D721Med (cell line): Measurements from ENCODE around the gene REG1B.
A peak's percentile ranks its signal among the peaks of the same experiment; 100 is the strongest.

Experiments
- DNase-seq: peaks from one replicate; pipeline ENCODE4 v3.0.0; 2011; ENCODE audit warnings: low spot score; ENCODE audit not compliant: insufficient read length
- FAIRE-seq: peaks from 2 replicates; lab custom pipeline; 2011; peaks lifted over from hg19 to GRCh38; lab: Jason Lieb, UNC
- TF ChIP-seq, protein P1 (sequence below): IDR thresholded peaks from 2 replicates; pipeline ENCODE4 v1.5.1; 2012; ENCODE audit warnings: mild to moderate bottlenecking, control low read depth; ENCODE audit not compliant: insufficient read depth; ENCODE audit errors: missing control alignments

Gene REG1B

DNA sequence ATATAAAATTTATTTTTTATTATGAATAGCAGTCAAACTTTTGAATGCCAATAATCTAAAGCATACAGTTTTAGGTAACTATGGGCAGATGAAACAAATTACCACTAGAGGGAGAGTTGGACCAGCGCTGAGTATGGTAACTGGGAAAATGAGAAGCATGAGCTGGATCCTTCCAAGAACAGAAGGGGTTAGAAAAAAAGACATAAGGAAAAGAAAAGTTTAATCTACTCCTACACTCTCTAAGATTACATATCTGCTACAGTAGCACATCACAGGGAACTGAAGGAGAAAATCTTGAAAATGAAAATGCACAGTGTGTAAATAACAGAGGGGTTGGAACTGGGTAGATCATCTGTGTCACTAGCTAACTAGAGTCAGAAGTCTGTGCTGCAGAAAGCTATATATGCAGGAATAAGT is 46.8 kb downstream of the REG1B start:
- TF ChIP-seq, protein P1, sequence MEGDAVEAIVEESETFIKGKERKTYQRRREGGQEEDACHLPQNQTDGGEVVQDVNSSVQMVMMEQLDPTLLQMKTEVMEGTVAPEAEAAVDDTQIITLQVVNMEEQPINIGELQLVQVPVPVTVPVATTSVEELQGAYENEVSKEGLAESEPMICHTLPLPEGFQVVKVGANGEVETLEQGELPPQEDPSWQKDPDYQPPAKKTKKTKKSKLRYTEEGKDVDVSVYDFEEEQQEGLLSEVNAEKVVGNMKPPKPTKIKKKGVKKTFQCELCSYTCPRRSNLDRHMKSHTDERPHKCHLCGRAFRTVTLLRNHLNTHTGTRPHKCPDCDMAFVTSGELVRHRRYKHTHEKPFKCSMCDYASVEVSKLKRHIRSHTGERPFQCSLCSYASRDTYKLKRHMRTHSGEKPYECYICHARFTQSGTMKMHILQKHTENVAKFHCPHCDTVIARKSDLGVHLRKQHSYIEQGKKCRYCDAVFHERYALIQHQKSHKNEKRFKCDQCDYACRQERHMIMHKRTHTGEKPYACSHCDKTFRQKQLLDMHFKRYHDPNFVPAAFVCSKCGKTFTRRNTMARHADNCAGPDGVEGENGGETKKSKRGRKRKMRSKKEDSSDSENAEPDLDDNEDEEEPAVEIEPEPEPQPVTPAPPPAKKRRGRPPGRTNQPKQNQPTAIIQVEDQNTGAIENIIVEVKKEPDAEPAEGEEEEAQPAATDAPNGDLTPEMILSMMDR, result peak; percentile 69
- DNase-seq (peak; percentile 18), FAIRE-seq (peak; percentile 93)

DNA sequence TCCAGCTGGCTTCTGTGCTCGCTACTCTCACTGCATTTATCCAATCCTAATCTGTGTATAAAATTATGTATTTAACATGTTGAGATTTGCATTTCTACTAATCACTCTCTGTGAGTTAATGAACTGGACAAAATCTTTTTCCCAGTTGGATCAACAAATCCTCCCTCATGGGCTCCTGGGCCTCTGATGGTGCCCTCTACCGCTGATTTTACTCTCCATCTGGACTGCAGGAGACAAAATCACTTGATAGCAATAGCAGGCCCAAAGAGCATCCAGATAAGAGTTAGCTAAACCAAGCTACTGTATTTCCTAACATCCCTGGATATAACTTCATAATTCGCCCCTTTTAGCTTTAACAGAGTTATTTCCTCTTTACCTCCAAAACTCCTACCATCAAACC is 47.8 kb downstream of the REG1B start:
- FAIRE-seq (no peak), DNase-seq (no peak)

More for the DNA sequence above, 47.8 kb downstream of the REG1B start:
- TF ChIP-seq, protein P1, result no peak
